Stimulated activated CD4-positive, alpha-beta T cell treated with anti-CD3 and anti-CD28 coated beads, Interleukin-4, amount 100 ng/mL, for 48 hours (primary cell): ENCODE measurements around the gene PLD1.

ENCODE experiments used
- DNase-seq, 2 donors: peaks; one replicate each; pipeline ENCODE4 v3.0.0-alpha.2; 2020; ENCODE audit warnings: low read depth in 2 of 2

Gene PLD1

DNA sequence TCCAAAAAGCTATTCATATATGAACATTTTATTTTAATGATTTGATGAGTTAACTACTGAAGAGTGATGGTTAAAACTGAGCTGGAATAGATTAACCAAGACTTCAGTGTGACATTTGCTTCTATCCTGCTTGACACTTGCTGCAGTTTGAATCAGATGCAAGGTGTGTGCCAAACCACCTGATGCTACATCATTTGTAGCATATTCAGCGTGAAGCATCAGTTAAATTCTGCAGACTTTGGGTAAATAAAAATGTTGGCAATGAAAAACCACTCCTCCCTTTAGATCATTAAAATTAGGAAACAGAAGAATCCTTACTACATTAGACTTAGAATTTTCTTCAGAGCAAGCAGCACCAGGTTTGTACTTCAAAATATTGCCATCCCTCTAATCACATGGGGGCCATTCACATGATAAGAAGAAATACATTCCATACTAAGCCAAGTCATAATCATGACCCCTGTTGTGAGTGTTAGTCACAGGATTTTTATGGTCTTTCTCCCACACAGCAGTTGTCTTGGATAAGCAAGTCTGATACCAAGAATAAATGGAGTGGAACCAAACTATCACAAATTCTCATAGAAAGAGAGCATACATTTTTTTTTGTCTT is 189.4 kb downstream of the PLD1 start:
- DNase-seq = no peak

DNA sequence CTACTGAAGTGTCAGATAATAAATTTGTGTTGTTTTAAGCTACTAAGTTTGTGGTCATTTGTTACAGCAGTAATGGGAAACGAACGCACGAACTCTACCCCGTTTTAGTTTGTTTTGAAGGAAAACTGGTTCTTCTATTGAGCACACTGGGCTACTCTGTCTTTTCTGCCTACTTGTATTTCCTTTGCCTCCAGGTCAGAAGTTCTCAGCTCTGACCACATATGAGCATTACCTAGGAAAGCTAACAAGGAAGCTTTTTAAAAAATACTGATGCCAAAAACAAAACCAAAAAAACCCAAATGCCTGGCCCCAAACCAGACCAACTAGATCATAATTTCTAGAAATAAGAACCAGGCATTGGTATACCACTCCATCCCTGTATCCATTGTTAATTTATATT is 193.5 kb downstream of the PLD1 start:
- DNase-seq = no peak

DNA sequence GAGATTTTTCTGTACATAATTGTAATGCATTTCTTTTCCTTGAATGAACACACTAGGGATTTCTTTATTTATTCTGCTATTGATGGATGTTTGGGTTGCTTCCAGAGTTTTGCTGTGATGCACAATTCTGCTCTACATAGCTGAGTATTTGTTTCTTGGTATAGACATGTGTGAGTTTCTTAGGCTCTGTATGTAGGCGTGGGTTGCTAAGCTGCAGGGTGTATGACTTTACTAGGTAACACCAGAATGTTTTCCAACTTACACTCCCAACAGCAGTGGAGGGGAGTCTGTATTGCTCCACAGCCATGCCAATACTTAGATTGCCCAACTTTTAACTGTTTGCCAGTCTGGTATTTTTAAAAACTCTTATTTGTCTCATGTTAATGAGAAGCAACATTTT is 194.6 kb downstream of the PLD1 start:
- DNase-seq = no peak

DNA sequence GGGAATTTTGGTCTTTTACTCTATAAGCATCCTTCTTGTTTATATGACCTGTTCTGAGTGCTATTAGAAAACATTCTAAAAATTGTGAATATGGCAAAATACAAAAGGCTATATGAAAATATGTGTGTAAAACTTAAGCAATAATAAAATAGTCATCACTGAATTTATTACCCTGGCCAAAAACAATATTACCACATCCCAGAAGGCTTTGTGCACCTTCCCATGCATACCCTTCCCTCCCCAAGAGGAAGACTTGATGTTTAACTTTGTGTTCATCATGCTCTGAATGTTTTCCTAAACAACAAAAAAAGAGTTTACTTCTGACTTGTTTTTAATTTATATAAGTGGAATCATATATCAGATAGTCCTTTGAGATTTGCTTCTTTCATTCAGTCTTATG is 195.0 kb downstream of the PLD1 start:
- no peak for DNase-seq

DNA sequence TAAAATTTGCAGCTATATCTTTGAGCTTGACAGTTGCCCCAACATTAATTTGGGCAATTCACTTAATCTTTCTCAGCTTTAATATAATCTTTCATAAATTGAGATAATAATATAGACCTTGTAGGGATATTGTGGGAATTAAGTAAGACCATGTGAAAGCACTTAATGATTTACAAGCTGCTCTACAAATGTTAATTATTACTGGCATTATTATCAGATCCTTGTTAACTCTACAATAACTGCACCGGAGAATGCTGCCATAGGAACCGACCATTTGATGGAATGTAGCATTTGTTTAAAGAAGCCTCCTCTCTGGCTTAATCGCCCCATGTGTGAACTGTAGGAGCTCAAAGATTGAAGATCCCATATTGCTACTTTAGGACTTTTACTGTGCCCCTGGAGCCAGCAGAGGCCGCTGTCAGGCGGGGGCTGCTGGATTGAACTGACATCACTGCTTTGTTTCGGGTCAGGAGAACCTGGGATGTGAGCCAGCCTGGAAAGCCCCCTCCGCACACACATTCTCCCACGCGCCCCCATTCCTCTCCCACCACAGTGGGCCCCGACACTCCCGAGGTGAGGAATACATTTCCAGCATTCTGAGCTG is 195.9 kb downstream of the PLD1 start:
- no peak for DNase-seq

DNA sequence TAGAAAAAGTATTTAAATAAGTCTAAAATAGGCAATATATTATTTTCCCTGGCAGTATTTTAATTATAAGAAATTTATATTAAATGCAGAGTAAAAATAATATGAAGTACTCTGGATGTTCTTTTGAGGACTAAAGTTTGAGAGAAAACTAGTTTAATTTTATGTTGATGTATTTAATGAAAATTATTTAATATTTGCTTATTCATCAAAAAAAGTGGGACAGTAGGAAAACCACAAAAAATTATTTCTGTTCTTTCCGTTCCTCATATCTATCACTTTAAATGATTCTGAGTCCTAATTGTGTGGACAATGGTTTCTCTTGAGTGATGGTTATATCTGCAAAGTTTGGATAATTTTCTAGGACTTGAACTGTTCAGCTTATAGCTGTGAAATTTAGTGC is 202.8 kb downstream of the PLD1 start:
- no peak for DNase-seq

DNA sequence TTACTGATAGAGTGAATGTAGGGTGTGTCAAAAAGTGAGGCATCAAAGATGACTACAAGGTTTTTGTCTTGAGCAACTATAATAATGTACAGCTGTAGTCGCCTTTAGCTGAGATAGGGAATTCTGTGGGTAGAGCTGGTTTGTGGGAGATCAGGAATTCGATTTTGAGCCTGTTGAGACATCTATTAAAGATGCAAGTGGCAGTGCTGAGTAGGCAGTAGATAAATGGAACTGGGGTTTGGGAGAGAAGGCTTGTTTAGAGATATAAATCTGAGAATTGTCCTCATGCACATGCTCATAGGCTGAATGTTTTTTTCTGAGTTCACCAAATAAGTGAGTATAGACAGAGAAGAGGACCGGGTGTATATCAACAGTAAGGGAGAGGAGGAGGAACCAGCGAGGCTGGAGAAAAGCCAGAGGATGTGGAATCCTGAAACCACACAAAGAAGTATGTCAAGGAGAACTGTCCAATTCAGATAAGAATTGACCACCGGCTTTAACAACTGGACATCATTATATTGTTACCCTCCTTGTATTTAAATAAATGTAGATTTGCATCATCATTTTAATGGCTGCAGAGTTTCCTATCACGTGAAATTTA is 204.0 kb downstream of the PLD1 start:
- DNase-seq = no peak

DNA sequence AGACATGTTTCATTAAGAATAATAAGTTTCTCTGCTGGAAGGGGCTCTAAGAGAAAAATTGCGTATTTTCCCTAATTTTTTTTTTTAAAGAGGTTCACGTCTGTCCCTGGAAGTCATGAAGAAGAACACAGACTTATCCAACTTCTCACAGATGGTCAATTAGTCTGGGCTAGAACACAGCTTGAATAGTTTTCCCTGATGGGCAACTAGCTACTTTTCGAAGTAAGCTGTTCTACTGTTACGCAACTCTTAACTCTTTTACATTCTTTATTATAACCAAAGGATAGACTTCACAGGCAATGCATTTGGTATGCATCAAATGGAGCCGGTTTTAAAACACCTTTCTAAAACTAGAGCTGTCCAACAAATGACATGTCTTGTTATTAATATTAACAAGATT is 205.9 kb downstream of the PLD1 start:
- no peak for DNase-seq

DNA sequence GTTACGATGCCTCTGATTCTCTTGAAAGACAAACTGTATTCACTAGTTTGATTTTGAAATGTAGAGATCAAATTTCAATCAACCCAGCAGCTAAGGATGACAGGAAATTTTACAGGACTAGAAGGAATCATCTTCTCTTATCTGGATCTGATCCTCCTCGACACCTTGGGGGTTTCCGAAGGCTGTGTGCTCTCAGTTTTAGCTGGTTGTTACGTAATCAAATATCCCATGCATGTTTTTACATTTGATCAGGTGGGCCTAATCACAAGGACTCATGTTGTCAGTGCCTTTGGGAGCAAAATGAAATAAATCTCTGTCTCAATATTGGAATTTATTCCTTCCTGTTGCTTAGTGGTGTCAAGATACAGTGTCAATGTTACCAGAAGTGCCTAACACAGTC is 208.2 kb downstream of the PLD1 start:
- DNase-seq = no peak

DNA sequence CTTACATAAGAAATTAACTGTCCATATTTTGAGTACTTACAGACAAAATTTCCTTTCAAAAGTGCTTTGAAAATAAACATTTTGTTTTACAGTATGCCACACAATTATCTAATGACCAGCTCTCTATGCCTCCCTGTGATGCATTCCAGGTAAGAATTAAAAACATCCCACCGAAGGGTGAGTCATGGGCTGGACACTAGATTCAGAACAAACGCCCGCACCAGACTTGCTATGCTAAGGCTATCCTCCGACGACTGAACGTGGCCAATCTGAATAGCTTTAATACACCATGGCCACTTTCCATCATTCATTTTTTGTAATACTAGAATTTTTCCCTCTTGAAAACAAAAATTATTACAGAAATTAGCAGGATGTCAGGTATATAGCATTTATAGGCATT is 210.3 kb downstream of the PLD1 start:
- DNase-seq = no peak

DNA sequence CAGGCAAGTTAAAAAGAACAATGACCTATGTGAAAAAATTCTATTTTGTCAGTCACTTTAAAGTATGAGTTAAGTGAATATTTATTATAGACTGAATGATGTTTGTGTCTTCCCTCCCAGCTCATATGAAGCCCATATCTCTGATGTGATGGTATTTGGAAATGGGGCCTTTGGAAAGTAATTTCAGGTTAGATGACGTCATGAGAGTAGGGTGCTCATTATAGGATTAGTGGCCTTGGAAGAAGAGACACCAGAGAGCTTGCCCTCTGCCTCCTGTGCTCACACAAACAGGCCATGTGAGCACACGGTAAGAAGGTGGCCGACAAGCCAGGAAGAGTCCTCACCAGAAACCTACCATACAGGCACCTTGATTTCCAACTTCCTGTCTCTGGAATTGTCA is 211.3 kb downstream of the PLD1 start:
- DNase-seq = no peak

DNA sequence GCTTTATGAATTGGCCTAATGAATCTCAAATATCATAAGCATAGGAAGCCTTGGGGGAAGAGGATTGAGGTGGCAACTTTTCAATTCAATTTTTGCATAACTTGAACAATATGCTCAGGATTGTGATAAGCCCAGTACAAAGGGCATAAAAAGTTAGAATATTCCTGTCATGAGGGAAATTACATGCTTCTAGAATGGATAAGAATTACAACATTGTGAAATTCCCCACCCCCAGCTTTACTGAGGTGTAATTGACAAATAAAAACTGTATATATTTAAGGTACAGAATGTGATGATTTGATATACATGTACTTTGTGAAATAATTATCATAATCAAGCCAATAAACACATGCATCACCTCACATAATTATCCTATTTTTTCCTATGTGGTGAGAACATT is 217.5 kb downstream of the PLD1 start:
- DNase-seq = no peak

DNA sequence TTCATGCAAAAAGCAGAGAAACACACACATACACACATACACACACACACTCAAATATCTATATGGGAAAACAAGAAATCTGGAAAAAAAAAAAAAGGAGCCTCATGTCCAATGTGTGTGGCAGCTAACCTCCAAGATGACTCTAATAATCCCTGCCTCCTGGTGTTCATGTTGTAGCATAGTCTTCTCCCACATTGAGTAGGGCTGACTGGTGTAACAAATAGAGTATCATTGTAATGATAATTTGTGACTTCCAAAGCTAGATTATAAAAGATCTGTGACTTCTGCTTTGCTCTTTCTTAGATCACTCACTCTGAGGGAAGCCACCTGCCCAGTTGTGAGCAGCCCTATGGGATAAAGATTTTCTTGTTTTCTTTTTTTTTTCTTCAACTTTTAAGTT is 219.2 kb downstream of the PLD1 start:
- DNase-seq = no peak

DNA sequence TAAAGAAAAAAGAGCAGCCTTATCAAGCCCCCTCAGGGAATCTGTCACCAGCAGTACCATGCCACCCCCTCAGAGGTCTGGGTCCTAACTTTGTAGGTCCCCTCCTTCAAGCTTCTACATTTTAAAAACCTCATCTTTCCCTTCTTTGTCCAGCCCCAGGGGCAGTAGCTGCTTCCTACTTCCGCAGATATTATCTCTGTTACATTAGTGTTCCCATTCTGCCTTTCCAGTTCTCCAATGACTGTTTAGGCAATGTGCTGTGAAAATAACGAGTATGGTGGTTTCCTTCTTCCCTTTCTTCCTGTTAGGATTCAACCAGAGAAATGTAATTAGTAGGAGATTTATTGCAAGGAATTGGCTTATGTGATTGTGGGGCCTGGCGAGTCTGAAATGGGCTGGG is 224.0 kb downstream of the PLD1 start:
- no peak for DNase-seq

DNA sequence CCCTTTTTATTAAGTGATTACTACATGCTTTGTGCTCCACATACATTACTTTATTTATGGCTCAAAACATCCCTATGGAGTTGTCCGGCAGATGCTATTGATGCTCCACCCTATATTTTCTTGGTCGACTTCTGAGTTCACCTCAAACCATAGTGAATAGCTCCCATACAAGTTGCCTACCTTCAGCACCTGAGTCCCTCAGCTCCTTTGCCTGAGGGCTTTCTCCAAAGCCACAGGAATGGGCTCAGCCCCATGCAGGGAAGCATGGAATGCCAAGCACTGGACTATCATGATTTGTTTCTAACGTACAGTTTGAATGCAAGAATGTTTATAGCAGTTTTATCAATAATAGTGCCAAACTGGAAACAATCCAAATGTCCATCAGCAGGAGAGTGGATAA is 225.2 kb downstream of the PLD1 start:
- no peak for DNase-seq

DNA sequence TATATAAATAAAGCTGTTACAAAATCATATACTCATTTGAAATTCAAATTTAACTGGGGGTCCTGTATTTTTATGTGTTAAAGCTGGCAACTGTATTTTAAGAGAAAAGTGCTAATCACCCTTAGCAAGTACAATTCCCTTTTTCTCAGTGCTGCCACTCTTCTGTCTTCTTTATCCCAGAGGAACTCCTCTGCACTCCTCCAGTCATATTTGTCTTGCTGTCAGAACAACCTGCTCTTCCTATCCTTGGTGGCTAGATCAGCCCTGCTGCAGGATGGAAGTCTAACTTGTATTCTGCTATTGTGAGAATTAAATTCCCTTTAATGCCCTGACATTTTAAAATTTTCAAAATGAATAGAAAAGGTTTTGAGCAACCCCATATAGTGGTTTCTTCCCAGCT is 226.2 kb downstream of the PLD1 start:
- no peak for DNase-seq

DNA sequence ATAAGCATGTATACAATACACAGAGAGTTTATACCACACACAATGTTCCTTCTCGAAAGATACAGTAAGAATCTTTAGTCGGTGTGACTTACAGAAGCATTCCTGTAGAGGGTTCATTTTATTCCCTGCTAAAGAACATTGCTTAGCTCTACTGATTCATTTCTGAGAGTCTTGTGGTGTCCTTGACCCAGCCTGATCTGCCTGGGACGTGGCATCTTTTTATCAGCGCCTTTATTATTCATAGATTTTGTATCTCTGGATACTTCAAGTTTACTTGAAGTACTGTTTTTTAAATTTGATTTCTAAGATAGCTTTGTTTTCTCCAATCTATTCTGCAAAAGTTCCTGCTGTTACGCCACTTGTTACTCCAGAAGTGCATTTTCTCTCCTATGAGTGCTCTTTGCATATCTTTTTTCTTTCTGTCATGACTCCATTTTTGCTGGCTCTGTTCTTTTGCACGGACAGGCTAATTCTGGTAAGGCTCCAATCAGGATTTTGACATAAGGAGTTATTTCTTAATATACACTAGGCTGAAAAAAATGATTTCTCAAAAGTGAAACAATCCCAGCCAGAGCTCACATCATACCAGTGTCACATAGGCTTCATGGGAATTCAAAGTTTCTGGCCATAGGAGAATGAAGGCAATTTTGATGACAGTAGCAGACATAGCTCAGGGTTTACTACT is 235.6 kb downstream of the PLD1 start:
- no peak for DNase-seq

DNA sequence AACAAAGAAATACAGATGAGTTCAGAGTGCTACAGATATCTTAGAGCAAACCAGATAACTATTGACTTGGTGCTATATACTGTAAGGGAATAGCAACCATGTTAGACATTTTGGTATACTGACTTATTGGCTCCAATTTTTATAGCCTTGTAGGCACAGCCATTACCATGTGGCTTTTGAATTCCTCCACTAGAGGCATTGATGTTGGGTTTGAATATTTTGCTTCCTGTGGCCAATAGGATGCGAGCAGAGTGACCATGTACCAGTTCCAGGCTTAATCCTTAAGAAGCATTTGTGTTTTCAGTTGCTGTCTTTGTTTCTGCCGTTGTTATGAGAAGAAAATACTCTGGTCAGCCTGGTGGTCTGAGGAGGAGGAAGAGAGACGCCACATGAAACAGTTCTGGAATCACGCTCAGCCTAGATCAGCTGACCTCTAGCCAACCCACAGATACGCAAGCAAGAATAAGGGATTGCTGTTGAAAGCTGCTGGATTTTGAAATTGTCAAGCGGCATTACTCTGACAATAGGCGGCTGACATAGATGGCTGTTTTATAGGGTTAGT is 240.6 kb downstream of the PLD1 start:
- no peak for DNase-seq

DNA sequence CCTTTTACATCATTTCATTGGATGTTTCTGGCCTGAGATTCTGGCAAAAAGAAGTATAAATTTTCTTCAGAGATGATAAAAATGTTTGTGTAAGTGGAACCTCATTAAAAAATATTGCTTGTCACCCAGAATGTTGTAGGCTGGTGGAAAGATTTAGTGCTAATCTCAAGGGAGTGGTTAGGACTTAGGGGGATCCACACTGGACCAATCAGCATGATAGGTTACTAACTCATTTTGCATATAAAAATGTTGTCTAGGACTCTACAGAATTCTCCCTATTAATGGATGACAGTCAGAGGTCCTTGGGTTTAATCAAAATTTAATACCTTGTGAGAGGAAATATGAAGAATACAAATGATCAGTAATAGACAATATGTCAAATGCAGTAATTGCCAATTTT is 241.5 kb downstream of the PLD1 start:
- no peak for DNase-seq

DNA sequence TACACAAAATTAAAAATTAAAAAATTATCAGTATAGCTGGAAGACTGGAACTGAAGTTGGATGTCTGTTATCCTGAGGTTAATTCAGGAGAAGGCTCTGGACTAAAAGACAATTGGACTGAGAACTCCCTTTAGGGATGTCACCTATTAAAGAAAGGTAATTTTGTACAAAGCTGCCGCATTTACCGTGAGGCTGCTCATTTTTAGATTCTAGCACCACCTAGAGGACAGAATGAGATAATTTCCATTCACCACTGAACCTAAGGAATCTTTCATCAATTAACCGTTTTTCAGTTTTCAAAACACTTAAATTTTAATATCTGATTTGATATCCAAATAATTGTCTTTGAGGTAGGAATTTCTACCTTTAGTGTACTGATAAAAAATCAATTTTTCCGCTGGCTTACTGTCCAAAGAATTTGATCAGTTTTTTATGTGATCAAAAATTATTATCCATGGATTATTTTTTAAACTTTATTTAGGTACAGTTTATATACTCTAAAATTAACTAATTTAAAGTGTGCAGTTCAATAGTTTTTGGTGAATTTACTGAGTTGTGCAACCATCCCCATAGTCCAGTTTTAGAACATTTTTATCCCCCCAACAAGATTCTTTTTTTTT is 243.4 kb downstream of the PLD1 start:
- DNase-seq = no peak

DNA sequence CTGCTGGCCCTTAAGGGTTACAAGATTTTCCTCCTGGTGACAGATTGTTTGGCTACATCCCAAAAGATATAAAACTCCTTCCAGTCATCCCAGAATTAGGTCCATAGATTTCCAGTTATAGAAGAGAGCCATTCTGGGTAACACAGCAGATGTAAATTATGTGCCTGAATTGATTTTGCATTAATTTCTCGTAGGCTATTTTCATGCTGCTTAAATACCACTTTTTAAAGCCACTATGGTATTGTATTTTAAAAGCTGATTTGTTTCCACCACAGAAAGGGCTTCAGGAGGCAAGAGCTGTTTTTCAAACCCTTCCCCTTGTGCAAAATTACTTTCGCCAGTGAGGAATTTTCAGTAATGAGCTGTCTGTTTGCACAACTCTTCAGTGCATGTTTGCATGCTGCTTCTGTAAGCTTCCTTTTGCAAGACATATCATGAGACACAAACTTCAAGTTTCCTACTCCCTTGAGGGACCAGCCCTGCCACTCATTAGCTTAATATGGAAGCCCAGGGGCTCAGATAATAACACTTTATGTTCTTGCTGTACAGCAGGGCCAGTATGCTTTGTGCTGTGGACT is 244.7 kb downstream of the PLD1 start:
- no peak for DNase-seq
